GM21576 (cell line): ENCODE measurements around the gene TTC28.

Experiments
- ATAC-seq: cut with Tn5 transposase; IDR thresholded peaks from one replicate; pipeline ENCODE4 v1.9.1; 2021; ENCODE audit warnings: mild to moderate bottlenecking, moderate library complexity; ENCODE audit not compliant: unreplicated experiment

TTC28 gene

DNA sequence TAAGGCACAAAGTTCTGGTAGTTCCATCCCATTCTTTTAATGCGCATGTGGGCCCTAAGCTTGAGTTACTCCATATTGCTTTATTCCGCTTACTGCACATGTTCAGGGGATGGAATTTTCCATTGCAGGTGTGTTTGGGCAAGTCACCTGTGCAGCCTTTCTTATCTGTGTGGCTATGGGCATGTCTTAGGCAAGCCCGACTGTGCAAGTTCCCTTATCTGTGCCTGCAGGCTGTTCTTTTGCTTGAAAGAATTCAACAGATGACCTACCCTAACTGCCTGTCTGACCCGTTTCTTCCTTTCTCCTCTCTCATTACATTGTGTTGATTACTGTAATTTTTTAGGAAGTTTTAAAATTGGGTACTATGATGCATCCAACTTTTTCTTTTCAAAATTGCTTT lies 363.6 kb downstream of the TTC28 start:
- ATAC-seq: no peak

- no peak for ATAC-seq
Observed at GRCh38 chr22:28314959-28315358, 364.7 kb downstream of the TTC28 start.

- ATAC-seq: no peak
Observed at GRCh38 chr22:28310299-28310698, 369.3 kb downstream of the TTC28 start.

GRCh38 chr22:28299753-28300152 lies 379.9 kb downstream of the TTC28 start:
- no peak for ATAC-seq

- no peak for ATAC-seq
Observed at GRCh38 chr22:28299309-28299708, 380.3 kb downstream of the TTC28 start.

- peak; percentile 67 for ATAC-seq
Observed at GRCh38 chr22:28297504-28297903, 382.1 kb downstream of the TTC28 start.

DNA sequence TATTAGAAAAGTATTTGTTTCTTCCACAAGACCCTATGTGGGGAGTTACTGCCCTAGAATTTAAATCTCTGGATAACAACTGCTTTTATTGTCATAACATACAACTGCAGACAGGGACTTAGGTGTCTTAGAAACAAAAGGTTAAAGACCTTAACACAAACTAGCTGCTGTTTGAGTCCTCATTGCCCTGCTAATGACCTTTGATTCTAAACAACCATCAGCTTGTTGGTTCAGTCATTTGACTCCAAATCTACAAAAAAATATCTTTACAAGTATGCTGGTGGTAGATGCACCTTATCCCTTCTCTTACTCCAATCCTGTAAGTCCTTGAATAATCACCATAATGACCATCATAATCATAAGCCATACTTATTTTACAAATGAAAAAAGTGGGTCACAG lies 383.2 kb downstream of the TTC28 start:
- no peak for ATAC-seq

GRCh38 chr22:28283068-28283654 lies 396.5 kb downstream of the TTC28 start:
- ATAC-seq: no peak

- no peak for ATAC-seq
Observed at GRCh38 chr22:28282405-28283067, 397.1 kb downstream of the TTC28 start.

GRCh38 chr22:28279888-28280287 lies 399.8 kb downstream of the TTC28 start:
- ATAC-seq: no peak

DNA sequence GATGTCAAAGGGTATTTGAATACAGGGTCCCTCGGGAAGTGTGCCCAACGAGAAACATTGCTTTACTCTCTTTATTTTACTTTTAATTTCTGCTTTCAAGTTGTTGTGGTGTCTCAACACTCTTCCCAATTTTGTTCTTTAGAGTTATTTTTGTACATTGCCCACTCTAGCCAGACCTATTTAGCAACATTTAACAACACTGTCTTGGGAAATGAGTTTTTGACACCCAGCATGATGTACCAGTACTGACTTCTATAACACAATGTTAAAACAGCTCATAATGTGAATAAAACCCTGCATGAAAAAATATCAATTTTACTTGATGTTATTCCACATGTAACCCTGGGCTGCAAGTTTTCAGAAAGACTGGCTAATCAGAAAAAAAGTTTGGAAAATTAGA lies 410.4 kb downstream of the TTC28 start:
- no peak for ATAC-seq

GRCh38 chr22:28268850-28269249 lies 410.8 kb downstream of the TTC28 start:
- no peak for ATAC-seq

- no peak for ATAC-seq
Observed at GRCh38 chr22:28268171-28268570, 411.5 kb downstream of the TTC28 start.

GRCh38 chr22:28260619-28261018 lies 419.0 kb downstream of the TTC28 start:
- no peak for ATAC-seq

DNA sequence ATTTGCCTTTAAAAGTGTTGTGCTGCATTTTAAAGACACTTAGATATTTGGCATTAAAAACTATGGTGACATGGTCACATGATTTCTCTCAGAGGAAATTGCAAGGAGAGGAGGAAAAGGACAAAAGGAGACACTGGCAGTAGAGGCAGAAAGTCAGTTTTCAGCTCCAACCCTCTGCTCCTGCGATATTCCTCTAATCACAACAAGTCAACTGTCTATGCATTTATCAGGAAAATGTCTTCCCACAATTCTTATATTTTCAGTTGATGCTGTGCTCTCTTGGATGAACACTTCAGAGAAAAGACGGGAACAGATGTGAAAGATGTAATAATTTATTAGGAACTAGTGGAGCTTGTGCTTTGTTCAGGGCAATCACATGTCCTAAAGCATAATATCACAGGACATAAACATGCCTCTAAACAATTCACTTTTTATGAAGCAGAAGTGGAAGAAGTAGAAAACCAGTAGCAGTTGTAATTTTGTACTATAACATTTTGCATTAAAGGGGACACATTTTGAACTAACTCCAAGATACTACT lies 419.8 kb downstream of the TTC28 start:
- no peak for ATAC-seq

- ATAC-seq: no peak
Observed at GRCh38 chr22:28254396-28254795, 425.2 kb downstream of the TTC28 start.

DNA sequence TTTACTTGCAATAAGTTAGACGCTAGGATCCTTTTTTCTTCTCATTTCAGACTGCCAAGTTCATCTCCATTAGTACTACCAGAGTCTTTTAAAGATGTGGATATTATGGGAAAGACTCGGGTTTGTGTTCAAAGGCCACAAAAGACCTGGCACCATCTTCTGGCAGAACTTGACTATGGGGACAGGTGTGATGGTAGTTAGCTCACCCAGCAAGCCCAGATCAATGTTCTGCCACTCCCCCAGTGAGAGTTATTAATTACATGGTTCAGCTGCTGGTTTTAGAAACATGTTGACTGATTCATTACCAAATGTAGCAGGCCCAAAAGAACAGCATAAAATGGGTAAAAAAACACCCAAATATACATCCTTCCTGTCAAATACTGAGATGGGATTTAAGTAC lies 427.1 kb downstream of the TTC28 start:
- ATAC-seq: no peak

- no peak for ATAC-seq
Observed at GRCh38 chr22:28250036-28250695, 429.5 kb downstream of the TTC28 start.

- ATAC-seq: no peak
Observed at GRCh38 chr22:28249402-28249801, 430.2 kb downstream of the TTC28 start.

GRCh38 chr22:28247667-28248363 lies 431.8 kb downstream of the TTC28 start:
- no peak for ATAC-seq

GRCh38 chr22:28247136-28247535 lies 432.5 kb downstream of the TTC28 start:
- ATAC-seq: no peak

- ATAC-seq: no peak
Observed at GRCh38 chr22:28246397-28246796, 433.2 kb downstream of the TTC28 start.
